Bone marrow (tissue), 2 donors: ENCODE results near the gene MCM6.
A peak's percentile ranks its signal among the peaks of the same experiment; 100 is the strongest.
"Not testable (repeated sequence)": the region's sequence is repeated elsewhere in the genome, so short reads cannot be mapped to it uniquely, and the experiment has no call there.

Source experiments
- DNase-seq, 2 donors: peaks; one replicate each; lab custom pipeline; 2025; lab: John Stamatoyannopoulos, UW

MCM6 gene

GRCh38 chr2:135876066-135876711 lies at the start of gene MCM6:
MCM6 (minus strand) TSS chr2:135876443; CDS start chr2:135876365, 78 bp downstream.
- peak; percentile 83 to 95 for DNase-seq

DNA sequence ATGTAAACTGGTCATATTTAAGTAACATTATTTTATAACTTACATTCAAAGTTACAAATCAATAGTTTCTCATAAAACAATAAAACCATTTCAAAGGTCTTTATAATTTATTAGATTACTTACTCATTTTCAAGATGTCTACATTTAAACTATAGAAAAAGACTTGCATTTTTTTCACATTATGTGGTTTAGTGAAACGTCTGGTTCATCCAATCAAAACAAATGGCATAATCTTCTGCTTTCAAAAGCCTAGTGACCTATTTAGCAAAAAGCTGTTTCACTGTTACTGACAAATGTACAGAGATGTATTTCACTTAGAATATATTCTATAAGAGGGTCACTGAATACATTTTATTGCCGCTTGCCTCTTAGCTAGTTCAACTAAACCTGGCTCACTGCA lies 49.3 kb upstream of the MCM6 start:
- no peak for DNase-seq

- DNase-seq, result peak in 1 of 2 donors; percentile 6
These were observed 40.0 kb upstream of the MCM6 start for GRCh38 chr2:135916207-135916606.

DNA sequence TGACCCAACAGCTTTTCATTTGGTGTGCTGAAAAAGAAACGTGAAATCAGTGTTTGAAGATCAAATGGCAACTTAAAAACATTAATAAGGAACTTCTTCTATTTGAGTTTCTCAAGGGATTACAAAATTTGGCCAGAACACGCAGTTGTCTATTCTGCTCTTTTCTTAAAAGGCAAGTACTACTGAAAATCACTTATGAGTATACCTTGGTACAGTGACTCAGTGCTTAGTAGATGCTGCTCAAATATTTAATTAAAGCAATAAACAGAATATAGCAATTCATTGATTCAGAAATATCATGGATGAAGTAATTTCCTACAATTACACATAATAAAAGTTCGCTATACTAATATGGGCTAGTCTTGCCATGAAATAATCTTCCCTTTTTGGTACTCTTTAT lies 38.2 kb upstream of the MCM6 start:
- no peak for DNase-seq

GRCh38 chr2:135913727-135914365 lies 37.6 kb upstream of the MCM6 start:
- peak in 1 of 2 donors; percentile 57 for DNase-seq

- no peak for DNase-seq
These were observed 33.7 kb upstream of the MCM6 start for GRCh38 chr2:135909976-135910375.

GRCh38 chr2:135905679-135906078 lies 29.4 kb upstream of the MCM6 start:
- no peak for DNase-seq

- DNase-seq, result no peak
These were observed 28.2 kb upstream of the MCM6 start for GRCh38 chr2:135904341-135904989.

DNA sequence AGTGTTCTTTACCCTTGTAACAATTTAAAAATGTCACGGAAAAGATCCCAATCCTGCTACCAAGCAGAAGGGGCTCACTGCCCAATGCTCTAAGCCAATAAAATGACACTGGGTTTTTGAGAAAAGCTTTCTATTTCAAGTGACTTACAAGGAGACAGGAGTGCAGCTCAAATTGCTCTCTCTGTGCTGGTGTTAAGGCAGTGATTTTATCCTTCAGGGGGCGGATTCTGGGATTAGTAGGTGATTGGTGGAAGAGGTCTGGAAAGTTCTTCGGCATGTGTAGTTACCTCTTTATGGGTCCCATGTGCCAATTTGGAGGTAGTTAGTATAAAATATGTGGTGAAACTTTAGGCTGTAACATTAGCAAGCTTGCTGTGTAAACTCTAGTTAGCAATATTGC lies 27.4 kb upstream of the MCM6 start:
- DNase-seq, result no peak

DNA sequence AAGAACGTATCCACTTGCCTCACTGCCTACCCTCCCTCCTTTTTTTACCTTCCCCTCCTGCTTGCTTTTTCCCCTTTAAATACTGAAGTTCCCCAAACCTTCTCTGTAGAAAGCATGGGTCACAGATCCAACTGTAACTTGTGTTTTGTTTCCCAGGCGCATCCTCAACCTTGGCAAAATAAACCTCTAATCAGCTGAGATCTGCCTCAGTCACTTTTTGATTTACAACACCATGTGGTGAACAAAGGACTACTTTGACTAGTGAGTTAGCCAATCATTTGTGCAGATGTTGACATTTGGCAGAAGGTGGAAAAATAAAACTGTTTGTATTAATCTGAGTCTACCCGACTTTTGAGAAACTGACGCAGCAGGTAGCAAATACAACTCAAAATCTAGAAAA lies 23.3 kb upstream of the MCM6 start:
- DNase-seq, result no peak

- DNase-seq, result no peak
These were observed 22.1 kb upstream of the MCM6 start for GRCh38 chr2:135898234-135898786.

DNA sequence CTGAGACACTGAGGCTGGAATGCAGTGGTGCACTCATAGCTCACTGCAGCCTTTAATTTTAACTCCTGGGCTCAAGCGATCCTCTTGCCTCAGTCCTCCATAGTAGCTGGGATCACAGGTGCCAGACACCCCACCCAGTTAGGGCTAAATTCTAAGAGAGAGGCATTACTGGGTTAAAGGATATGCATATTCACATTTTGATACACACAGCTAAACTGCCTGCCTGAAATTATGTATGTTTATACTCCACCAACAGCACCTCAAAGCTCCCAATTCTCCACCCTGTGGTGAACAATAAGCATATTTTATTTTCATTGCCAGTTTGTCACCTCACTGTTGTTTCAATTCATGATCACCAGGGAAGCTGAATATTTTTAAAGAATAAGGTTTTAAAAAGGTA lies 18.7 kb upstream of the MCM6 start:
- DNase-seq, result no peak

DNA sequence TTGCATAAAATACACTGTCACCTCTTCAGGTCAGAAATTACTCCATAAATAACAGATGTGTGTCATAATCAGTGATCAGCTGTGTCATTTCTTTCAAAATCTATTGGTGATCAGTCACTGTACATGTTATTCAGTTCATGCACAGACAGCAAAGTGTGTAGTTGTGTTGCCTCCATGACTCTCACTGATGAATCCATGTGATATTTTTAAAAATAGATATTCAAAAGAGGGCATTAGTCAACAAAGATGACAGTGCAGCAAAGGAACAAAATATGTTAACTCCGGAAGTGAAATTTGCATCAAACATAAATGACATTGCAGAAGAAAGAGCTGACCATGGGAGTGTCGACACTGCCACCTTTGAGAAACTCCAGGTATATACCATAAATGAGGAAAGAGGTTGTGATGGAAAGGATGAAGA lies 17.1 kb upstream of the MCM6 start:
- DNase-seq, result no peak

- peak in 1 of 2 donors; percentile 86 for DNase-seq
These were observed 14.6 kb upstream of the MCM6 start for GRCh38 chr2:135890835-135891234.

DNA sequence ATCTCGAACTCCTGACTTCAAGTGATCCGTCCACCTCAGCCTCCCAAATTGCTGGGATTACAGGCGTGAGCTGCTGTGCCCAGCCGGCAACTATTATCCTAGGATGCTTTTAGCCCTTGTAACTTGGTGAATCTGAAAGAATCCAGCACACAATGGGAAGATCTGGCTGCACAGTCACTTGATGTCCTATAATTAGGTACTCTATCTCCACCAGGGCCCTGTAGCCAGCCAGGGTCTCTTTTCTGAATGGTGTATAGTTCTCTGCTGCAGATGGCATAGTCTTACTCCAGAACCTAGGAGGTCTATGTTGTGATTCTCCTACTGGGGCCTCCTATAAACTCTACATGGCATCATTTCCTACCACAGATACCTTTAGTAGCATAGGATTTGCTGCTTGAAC lies 13.9 kb upstream of the MCM6 start:
- DNase-seq, result no peak

DNA sequence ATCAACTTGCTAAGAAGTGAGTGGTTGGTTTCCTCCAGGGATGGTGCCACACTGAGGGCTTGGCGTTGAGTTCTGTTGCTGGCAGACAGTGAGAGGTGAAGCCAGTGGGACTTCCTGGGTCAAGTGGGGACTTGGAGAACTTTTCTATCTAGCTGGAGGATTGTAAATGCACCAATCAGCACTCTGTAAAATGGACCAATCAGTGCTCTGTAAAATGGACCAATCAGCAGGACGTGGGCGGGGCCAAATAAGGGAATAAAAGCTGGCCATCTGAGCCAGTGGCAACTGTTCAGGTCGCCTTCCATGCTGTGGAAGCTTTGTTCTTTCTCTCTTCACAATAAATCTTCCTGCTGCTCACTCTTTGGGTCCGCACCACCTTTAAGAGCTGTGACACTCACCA lies 12.3 kb upstream of the MCM6 start:
- DNase-seq, result not testable (repeated sequence)

DNA sequence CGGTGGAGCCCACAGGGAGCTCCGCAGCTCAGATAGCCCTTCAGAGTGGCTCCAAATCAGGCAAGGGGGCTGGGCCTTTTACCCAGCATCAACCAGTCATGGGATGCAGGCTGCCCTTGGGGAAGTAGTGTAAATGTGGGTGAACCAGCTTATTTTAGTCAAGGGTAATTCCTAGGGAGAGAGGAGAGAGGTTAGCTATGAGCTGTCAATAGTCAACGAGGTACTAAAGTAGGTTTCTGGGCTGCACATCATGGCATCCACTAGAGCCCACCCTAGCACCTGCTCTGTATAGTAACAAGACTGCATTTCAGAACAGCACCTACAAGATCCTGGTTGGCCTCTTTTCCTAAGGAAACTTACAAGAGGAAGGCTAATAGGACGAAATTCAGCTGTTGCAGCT lies 9.5 kb upstream of the MCM6 start:
- no peak for DNase-seq

DNA sequence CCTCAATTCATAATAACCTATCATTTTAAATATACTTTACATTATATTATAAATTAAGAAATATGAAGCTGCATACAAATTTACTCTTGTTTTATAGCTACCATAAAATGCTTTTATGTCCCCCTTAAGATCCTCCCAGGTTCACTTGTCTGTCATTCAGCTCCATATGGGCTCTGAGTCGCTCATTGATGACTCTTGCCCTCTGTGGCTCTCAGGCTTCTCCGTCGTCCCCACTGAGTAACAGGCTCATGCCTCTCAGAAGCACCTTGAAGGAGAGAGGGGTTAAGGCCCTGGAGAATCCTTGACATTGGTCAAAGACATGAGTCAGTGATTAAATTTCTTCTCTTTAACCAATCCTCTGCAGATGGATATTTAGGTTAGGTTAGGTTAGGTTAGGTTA lies 6.2 kb upstream of the MCM6 start:
- DNase-seq, result no peak

- not testable (repeated sequence) for DNase-seq
These were observed 527 bp upstream of the MCM6 start for GRCh38 chr2:135876770-135877169.

DNA sequence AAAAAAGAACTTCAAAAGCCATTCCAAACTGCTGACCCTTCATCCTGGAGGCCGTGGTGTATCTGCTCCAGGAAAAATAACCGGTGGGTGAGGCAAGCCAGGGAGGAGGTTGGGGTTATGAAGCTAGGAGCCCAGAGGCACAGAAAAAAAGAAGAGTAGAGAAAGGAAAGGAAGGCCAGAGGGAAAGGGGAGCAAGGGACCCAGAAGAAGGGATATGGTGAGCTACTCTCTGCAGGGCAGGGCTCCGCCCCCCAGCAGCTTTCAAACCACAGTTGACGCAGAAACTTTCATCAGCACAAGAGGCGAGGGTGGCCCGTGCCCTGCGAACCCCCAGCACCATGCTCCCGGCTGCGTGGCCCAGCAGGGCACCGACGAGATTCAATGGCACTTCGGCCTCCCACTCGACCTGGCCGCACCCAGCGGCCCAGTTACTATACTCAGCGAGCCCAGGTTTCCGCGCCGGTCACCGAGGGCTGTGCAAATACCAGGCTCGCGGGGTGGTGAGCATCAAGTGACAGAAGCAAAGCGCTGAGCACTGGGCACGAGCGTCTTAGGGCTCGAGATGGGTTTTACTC lies 665 bp downstream of the MCM6 start:
- DNase-seq, result peak; percentile 30 to 40

- no peak for DNase-seq
These were observed 1.4 kb downstream of the MCM6 start for GRCh38 chr2:135874777-135875365.

DNA sequence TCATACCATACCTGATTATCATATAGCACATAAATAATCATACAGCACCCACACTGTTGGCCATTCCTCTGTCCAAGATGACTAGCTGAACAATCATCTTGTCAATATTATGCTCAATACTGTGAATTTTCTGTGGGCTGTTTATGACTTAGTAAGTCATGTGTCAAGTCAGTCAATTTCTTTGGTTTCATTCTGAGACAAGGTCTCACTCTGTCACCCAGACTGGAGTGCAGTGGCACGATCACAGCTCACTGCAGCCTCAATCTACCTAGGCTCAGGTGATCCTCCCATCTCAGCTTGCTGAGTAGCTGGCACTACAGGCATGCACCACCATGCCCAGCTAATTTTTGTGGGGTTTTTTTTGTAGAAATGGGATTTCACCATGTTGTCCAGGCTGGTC lies 5.7 kb downstream of the MCM6 start:
- DNase-seq, result no peak
